H9 (cell line): ENCODE measurements around the gene PEPD. TPM values are rescaled to one million over a fixed set of nuclear protein-coding genes. Genes with fewer than 3 reads are reported as not detected.

Source experiments
- DNase-seq: peaks from one replicate; pipeline ENCODE4 v3.0.0-alpha.2; 2017
- H2AFZ ChIP-seq: one replicate; pipeline ENCODE4 v1.6.1; 2013; ENCODE audit warnings: mild to moderate bottlenecking, low read length, control low read depth, moderate library complexity
- H2AK5ac ChIP-seq: 2 replicates; pipeline ENCODE4 v1.6.1; 2013; ENCODE audit warnings: low read length, control low read depth, mixed read lengths; ENCODE audit not compliant: insufficient read length
- H2BK120ac ChIP-seq: one replicate; pipeline ENCODE4 v1.6.1; 2013; ENCODE audit warnings: low read depth, mild to moderate bottlenecking, low read length, control low read depth, inconsistent platforms; ENCODE audit not compliant: poor library complexity, severe bottlenecking
- H2BK12ac ChIP-seq: 2 replicates; pipeline ENCODE4 v1.6.1; 2013; ENCODE audit warnings: low read length, control low read depth, mixed read lengths, low read depth; ENCODE audit not compliant: insufficient read length
- H2BK15ac ChIP-seq: 2 replicates; pipeline ENCODE4 v1.6.1; 2013; ENCODE audit warnings: low read depth, low read length, control low read depth
- H2BK20ac ChIP-seq: one replicate; pipeline ENCODE4 v1.6.1; 2013; ENCODE audit warnings: low read depth, mild to moderate bottlenecking, low read length, control low read depth, inconsistent platforms; ENCODE audit not compliant: poor library complexity, severe bottlenecking
- H2BK5ac ChIP-seq: 2 replicates; pipeline ENCODE4 v1.6.1; 2013; ENCODE audit warnings: low read length, control low read depth, mixed read lengths; ENCODE audit not compliant: insufficient read length
- H3K14ac ChIP-seq: 2 replicates; pipeline ENCODE4 v1.6.1; 2013; ENCODE audit warnings: low read length, control low read depth; ENCODE audit not compliant: insufficient read depth
- H3K18ac ChIP-seq: 2 replicates; pipeline ENCODE4 v1.6.1; 2013; ENCODE audit warnings: low read depth, mild to moderate bottlenecking, mixed read lengths, low read length, control low read depth; ENCODE audit not compliant: insufficient read length
- H3K23ac ChIP-seq: 2 replicates; pipeline ENCODE4 v1.6.1; 2013; ENCODE audit warnings: low read length, control low read depth, mixed read lengths, low read depth; ENCODE audit not compliant: insufficient read length
- H3K23me2 ChIP-seq: 2 replicates; pipeline ENCODE4 v1.6.1; 2013; ENCODE audit warnings: low read depth, mild to moderate bottlenecking, mixed read lengths, low read length, control low read depth; ENCODE audit not compliant: insufficient read length, poor library complexity, severe bottlenecking
- H3K27ac ChIP-seq: 2 replicates; pipeline ENCODE4 v1.5.1; 2013; ENCODE audit warnings: low read length, control low read depth, mixed read lengths, low read depth; ENCODE audit not compliant: insufficient read length
- H3K27me3 ChIP-seq: 2 replicates; pipeline ENCODE4 v1.6.1; 2013; ENCODE audit warnings: low read length, control low read depth, inconsistent platforms; ENCODE audit not compliant: insufficient read depth
- H3K4ac ChIP-seq: 2 replicates; pipeline ENCODE4 v1.6.1; 2013; ENCODE audit warnings: low read depth, mild to moderate bottlenecking, control low read depth, inconsistent platforms, low read length, moderate library complexity
- H3K4me1 ChIP-seq: 2 replicates; pipeline ENCODE4 v1.6.1; 2013; ENCODE audit warnings: low read length, control low read depth, inconsistent platforms; ENCODE audit not compliant: insufficient read depth
- H3K4me2 ChIP-seq: 2 replicates; pipeline ENCODE4 v1.6.1; 2013; ENCODE audit warnings: low read length, control low read depth, mixed read lengths; ENCODE audit not compliant: insufficient read length, insufficient read depth
- H3K56ac ChIP-seq: 2 replicates; pipeline ENCODE4 v1.6.1; 2013; ENCODE audit warnings: low read depth, mild to moderate bottlenecking, mixed read lengths, low read length, control low read depth; ENCODE audit not compliant: insufficient read length
- H3K79me1 ChIP-seq: 2 replicates; pipeline ENCODE4 v1.6.1; 2013; ENCODE audit warnings: low read depth, mild to moderate bottlenecking, moderate library complexity, low read length, control low read depth, inconsistent platforms; ENCODE audit not compliant: insufficient read depth, poor library complexity, severe bottlenecking
- H3K79me2 ChIP-seq: 2 replicates; pipeline ENCODE4 v1.6.1; 2013; ENCODE audit warnings: low read length, control low read depth, inconsistent platforms; ENCODE audit not compliant: insufficient read depth
- H3K9ac ChIP-seq: 2 replicates; pipeline ENCODE4 v1.6.1; 2013; ENCODE audit warnings: low read length, control low read depth, mixed read lengths; ENCODE audit not compliant: insufficient read length; ENCODE audit errors: extremely low read depth
- H3K9me3 ChIP-seq: one replicate; pipeline ENCODE4 v1.6.1; 2013; ENCODE audit warnings: low read depth, low read length, inconsistent platforms; ENCODE audit not compliant: control insufficient read depth
- H3T11ph ChIP-seq: one replicate; pipeline ENCODE4 v1.6.1; 2013; ENCODE audit warnings: mild to moderate bottlenecking, low read length, control low read depth, inconsistent platforms
- H4K20me1 ChIP-seq: one replicate; pipeline ENCODE4 v1.6.1; 2013; ENCODE audit not compliant: control insufficient read depth, insufficient read length, insufficient read depth
- H4K5ac ChIP-seq: 2 replicates; pipeline ENCODE4 v1.6.1; 2013; ENCODE audit warnings: low read depth, mild to moderate bottlenecking, mixed read lengths, low read length, control low read depth; ENCODE audit not compliant: insufficient read length
- H4K8ac ChIP-seq: replicated peaks from 2 replicates; pipeline ENCODE4 v1.6.1; 2013; ENCODE audit warnings: low read length, control low read depth, mixed read lengths, low read depth; ENCODE audit not compliant: insufficient read length
- H4K91ac ChIP-seq: 2 replicates; pipeline ENCODE4 v1.6.1; 2013; ENCODE audit warnings: low read depth, mild to moderate bottlenecking, moderate library complexity, mixed read lengths, low read length, control low read depth; ENCODE audit not compliant: insufficient read length
- H3K27ac Mint-ChIP-seq, 3 experiments: 2 replicates in 2 of 3; 3 replicates in 1 of 3; pipeline ENCODE4 v1.8.0; 2020 to 2021; ENCODE audit warnings: mixed read lengths in 3 of 3, mild to moderate bottlenecking in 1 of 3, moderate library complexity in 1 of 3
- H3K27me3 Mint-ChIP-seq: 2 replicates; pipeline ENCODE4 v1.8.0; 2021; ENCODE audit warnings: low read depth, mild to moderate bottlenecking, moderate library complexity, mixed read lengths
- H3K36me3 Mint-ChIP-seq, 3 experiments: 2 replicates in 2 of 3; 3 replicates in 1 of 3; pipeline ENCODE4 v1.8.0; 2020 to 2021; ENCODE audit warnings: low read depth in 3 of 3, mixed read lengths in 3 of 3; ENCODE audit not compliant: insufficient read depth in 1 of 3
- H3K4me1 Mint-ChIP-seq, 2 experiments: 2 replicates each; pipeline ENCODE4 v1.8.0; 2020; ENCODE audit warnings: mixed read lengths in 2 of 2
- H3K4me3 Mint-ChIP-seq, 2 experiments: 2 replicates in 1 of 2; 3 replicates in 1 of 2; pipeline ENCODE4 v1.8.0; 2020 to 2021; ENCODE audit warnings: mild to moderate bottlenecking in 2 of 2, mixed read lengths in 2 of 2, moderate library complexity in 1 of 2
- H3K9me3 Mint-ChIP-seq, 2 experiments: 2 replicates in 1 of 2; 3 replicates in 1 of 2; pipeline ENCODE4 v1.8.0; 2020; ENCODE audit warnings: mild to moderate bottlenecking in 2 of 2, mixed read lengths in 2 of 2, moderate library complexity in 1 of 2
- CTCF ChIP-seq: fragments of 200-600 bp; sonication (generic); conservative IDR thresholded peaks from 3 replicates; pipeline ENCODE4 v1.8.0; 2021; ENCODE audit warnings: antibody characterized with exemption, mild to moderate bottlenecking
- WGBS: extraction: QIAGEN DNeasy Blood & Tissue Kit; methylation state at CpG from one replicate; pipeline ENCODE4 v1.1.7; 2013; ENCODE audit warnings: missing lambda C conversion rate, low lambda C conversion rate, mixed read lengths; ENCODE audit not compliant: insufficient read length; ENCODE audit errors: extremely low coverage; 5-methylcytosine and 5-hydroxymethylcytosine counted together
- total RNA-seq: library from RNA; stranded (reverse); gene quantifications from 2 replicates; pipeline ENCODE4 v1.2.1, GENCODE V29; 2021

The PEPD gene
- total RNA-seq, 1 experiment from 2014 or later, result 52.8 TPM

- no peak overlapping the region for H2BK12ac ChIP-seq
- no peaks in the 10 kb centered on the region for H3K4me1 ChIP-seq
- H4K91ac ChIP-seq, result no peak overlapping the region
- no peak overlapping the region for H3K18ac ChIP-seq
- no peaks in the 10 kb centered on the region for H3K9me3 Mint-ChIP-seq
- no peaks in the 10 kb centered on the region for H3K9me3 ChIP-seq
- no peaks in the 10 kb centered on the region for H3K23me2 ChIP-seq
- no peak overlapping the region for H2BK20ac ChIP-seq
- no peak overlapping the region for H3K27ac ChIP-seq
- H4K5ac ChIP-seq, result no peak overlapping the region
- no peak overlapping the region for H2AFZ ChIP-seq
- peaks cover 4 to 15% of the 10 kb centered on the region in 2 experiments for H3K4me1 Mint-ChIP-seq
- H3K23ac ChIP-seq, result no peak overlapping the region
- no peak overlapping the region for H4K8ac ChIP-seq
- H2BK15ac ChIP-seq, result no peak overlapping the region
- H3K14ac ChIP-seq, result no peak overlapping the region
- H3K27me3 Mint-ChIP-seq, result no peaks in the 10 kb centered on the region
- H2AK5ac ChIP-seq, result no peak overlapping the region
- H3T11ph ChIP-seq, result no peak overlapping the region
- no peak overlapping the region for H3K9ac ChIP-seq
- no peak overlapping the region for H3K4ac ChIP-seq
- no peaks in the 10 kb centered on the region for H4K20me1 ChIP-seq
- H2BK120ac ChIP-seq, result no peak overlapping the region
- H3K27me3 ChIP-seq, result no peaks in the 10 kb centered on the region
- no peak overlapping the region for H3K4me2 ChIP-seq
- no peaks in the 10 kb centered on the region for H3K79me1 ChIP-seq
- DNase-seq, result no peak
- no peaks in the 10 kb centered on the region for H3K36me3 Mint-ChIP-seq
- H3K4me3 Mint-ChIP-seq, result no peak overlapping the region
- TF ChIP-seq CTCF, result no peak
- no CpG with 5 or more reads among the region's 12 CpGs for WGBS
- H3K27ac Mint-ChIP-seq, result no peak overlapping the region; a peak in 1 of 7 replicates
- H3K56ac ChIP-seq, result no peak overlapping the region
- H3K79me2 ChIP-seq, result no peaks in the 10 kb centered on the region
- H2BK5ac ChIP-seq, result no peak overlapping the region
These were observed 103.1 kb downstream of the PEPD start for GRCh38 chr19:33418461-33418860.
